ENCODE measurements around the gene OR52D1. TPM values are rescaled to one million over a fixed set of nuclear protein-coding genes. Genes with fewer than 3 reads are reported as not detected.

The OR52D1 gene
- total RNA-seq, 1 experiment from 2014 or later = not detected

GRCh38 chr11:5500393-5500801 is 11.9 kb downstream of the OR52D1 start:
- Histone ChIP-seq H3K4me3 (ENCODE audit: insufficient read depth, low read depth, low read length) (no peak overlapping the region), H3K27me3 (ENCODE audit: control insufficient read depth, insufficient read depth, low read length) (no peaks in the 10 kb centered on the region), H3K36me3 (replicated peaks; ENCODE audit: control insufficient read depth, insufficient read depth, low read length) (no peaks in the 10 kb centered on the region)
- no peak for DNase-seq

GRCh38 chr11:5504403-5504921 is 16.0 kb downstream of the OR52D1 start:
- H3K27me3 ChIP-seq (ENCODE audit: control insufficient read depth, insufficient read depth, low read length) = no peaks in the 10 kb centered on the region
- no peaks in the 10 kb centered on the region for H3K36me3 ChIP-seq (replicated peaks; ENCODE audit: control insufficient read depth, insufficient read depth, low read length)
- no peak for DNase-seq
- no peak overlapping the region for H3K4me3 ChIP-seq (ENCODE audit: insufficient read depth, low read depth, low read length)

GRCh38 chr11:5505363-5506048 is 17.0 kb downstream of the OR52D1 start:
- Histone ChIP-seq H3K36me3 (replicated peaks; ENCODE audit: control insufficient read depth, insufficient read depth, low read length) (no peaks in the 10 kb centered on the region), H3K27me3 (ENCODE audit: control insufficient read depth, insufficient read depth, low read length) (no peaks in the 10 kb centered on the region), H3K4me3 (ENCODE audit: insufficient read depth, low read depth, low read length) (no peak overlapping the region)
- no peak for DNase-seq

- DNase-seq = no peak
- Histone ChIP-seq H3K27me3 (ENCODE audit: control insufficient read depth, insufficient read depth, low read length) (no peaks in the 10 kb centered on the region), H3K4me3 (ENCODE audit: insufficient read depth, low read depth, low read length) (no peak overlapping the region), H3K36me3 (replicated peaks; ENCODE audit: control insufficient read depth, insufficient read depth, low read length) (no peaks in the 10 kb centered on the region)
Observed at GRCh38 chr11:5507177-5507932, 18.9 kb downstream of the OR52D1 start.

GRCh38 chr11:5507933-5508305 is 19.4 kb downstream of the OR52D1 start:
- DNase-seq = no peak

GRCh38 chr11:5508605-5509004 is 20.1 kb downstream of the OR52D1 start:
- Histone ChIP-seq H3K36me3 (replicated peaks; ENCODE audit: control insufficient read depth, insufficient read depth, low read length) (no peaks in the 10 kb centered on the region), H3K27me3 (ENCODE audit: control insufficient read depth, insufficient read depth, low read length) (no peaks in the 10 kb centered on the region), H3K4me3 (ENCODE audit: insufficient read depth, low read depth, low read length) (no peak overlapping the region)
- no peak for DNase-seq

More at GRCh38 chr11:5507933-5508305, 19.4 kb downstream of the OR52D1 start:
- H3K27me3 ChIP-seq (ENCODE audit: control insufficient read depth, insufficient read depth, low read length) = no peaks in the 10 kb centered on the region
- H3K36me3 ChIP-seq (replicated peaks; ENCODE audit: control insufficient read depth, insufficient read depth, low read length) = no peaks in the 10 kb centered on the region
- no peak overlapping the region for H3K4me3 ChIP-seq (ENCODE audit: insufficient read depth, low read depth, low read length)

- H3K4me3 ChIP-seq (ENCODE audit: insufficient read depth, low read depth, low read length) = no peak within 1 kb of the TSS
- no peaks in the 10 kb centered on the region for H3K36me3 ChIP-seq (replicated peaks; ENCODE audit: control insufficient read depth, insufficient read depth, low read length)
- DNase-seq = no peak
- H3K27me3 ChIP-seq (ENCODE audit: control insufficient read depth, insufficient read depth, low read length) = no peaks in the 10 kb centered on the region
Observed at GRCh38 chr11:5509803-5510202, 21.3 kb downstream of the OR52D1 start, which contains the start of gene UBQLN3. TSS of gene UBQLN3 (minus strand) at chr11:5509957. CDS start at chr11:5509558, 399 bp downstream.

GRCh38 chr11:5514841-5515240 is 26.4 kb downstream of the OR52D1 start:
- no peak for DNase-seq
- Histone ChIP-seq H3K4me3 (ENCODE audit: insufficient read depth, low read depth, low read length) (no peak overlapping the region), H3K36me3 (replicated peaks; ENCODE audit: control insufficient read depth, insufficient read depth, low read length) (no peaks in the 10 kb centered on the region; the same call in 1 of the 2 replicates), H3K27me3 (ENCODE audit: control insufficient read depth, insufficient read depth, low read length) (no peaks in the 10 kb centered on the region)

- no peaks in the 10 kb centered on the region for H3K27me3 ChIP-seq (ENCODE audit: control insufficient read depth, insufficient read depth, low read length)
- H3K4me3 ChIP-seq (ENCODE audit: insufficient read depth, low read depth, low read length) = no peak within 1 kb of the TSS
- H3K36me3 ChIP-seq (replicated peaks; ENCODE audit: control insufficient read depth, insufficient read depth, low read length) = no peaks in the 10 kb centered on the region; the same call in 1 of the 2 replicates
- DNase-seq = no peak
Observed at GRCh38 chr11:5516599-5516998, 28.1 kb downstream of the OR52D1 start, which contains the start of gene UBQLNL. TSS of gene UBQLNL (minus strand) at chr11:5516699. CDS start at chr11:5516441, 258 bp downstream.

- H3K4me3 ChIP-seq (ENCODE audit: insufficient read depth, low read depth, low read length) = no peak overlapping the region
- H3K27me3 ChIP-seq (ENCODE audit: control insufficient read depth, insufficient read depth, low read length) = no peaks in the 10 kb centered on the region
- DNase-seq = no peak
- H3K36me3 ChIP-seq (replicated peaks; ENCODE audit: control insufficient read depth, insufficient read depth, low read length) = no peaks in the 10 kb centered on the region
Observed at GRCh38 chr11:5521540-5521939, 33.1 kb downstream of the OR52D1 start.

- DNase-seq = no peak
Observed at GRCh38 chr11:5522308-5522707, 33.8 kb downstream of the OR52D1 start.

GRCh38 chr11:5524756-5525155 is 36.3 kb downstream of the OR52D1 start:
- peak; percentile 8 for DNase-seq
- Histone ChIP-seq H3K4me3 (ENCODE audit: insufficient read depth, low read depth, low read length) (no peak overlapping the region), H3K36me3 (replicated peaks; ENCODE audit: control insufficient read depth, insufficient read depth, low read length) (no peaks in the 10 kb centered on the region), H3K27me3 (ENCODE audit: control insufficient read depth, insufficient read depth, low read length) (no peaks in the 10 kb centered on the region)

More at GRCh38 chr11:5522308-5522707, 33.8 kb downstream of the OR52D1 start:
- H3K27me3 ChIP-seq (ENCODE audit: control insufficient read depth, insufficient read depth, low read length) = no peaks in the 10 kb centered on the region
- no peak overlapping the region for H3K4me3 ChIP-seq (ENCODE audit: insufficient read depth, low read depth, low read length)
- H3K36me3 ChIP-seq (replicated peaks; ENCODE audit: control insufficient read depth, insufficient read depth, low read length) = no peaks in the 10 kb centered on the region

- no peaks in the 10 kb centered on the region for H3K36me3 ChIP-seq (replicated peaks; ENCODE audit: control insufficient read depth, insufficient read depth, low read length)
- no peak overlapping the region for H3K4me3 ChIP-seq (ENCODE audit: insufficient read depth, low read depth, low read length)
Observed at GRCh38 chr11:5527716-5528115, 39.2 kb downstream of the OR52D1 start.

GRCh38 chr11:5528495-5528894 is 40.0 kb downstream of the OR52D1 start:
- H3K27me3 ChIP-seq (ENCODE audit: control insufficient read depth, insufficient read depth, low read length) = no peaks in the 10 kb centered on the region
- no peak overlapping the region for H3K4me3 ChIP-seq (ENCODE audit: insufficient read depth, low read depth, low read length)
- no peak for DNase-seq
- H3K36me3 ChIP-seq (replicated peaks; ENCODE audit: control insufficient read depth, insufficient read depth, low read length) = no peaks in the 10 kb centered on the region

More at GRCh38 chr11:5527716-5528115, 39.2 kb downstream of the OR52D1 start:
- H3K27me3 ChIP-seq (ENCODE audit: control insufficient read depth, insufficient read depth, low read length) = no peaks in the 10 kb centered on the region
- DNase-seq = no peak

All from H7 (cell line).